Large intestine (tissue), 3 donors: ENCODE data around the gene CNEP1R1. TPM values are rescaled to one million over a fixed set of nuclear protein-coding genes. Genes with fewer than 3 reads are reported as not detected.
A peak's percentile ranks its signal among the peaks of the same experiment; 100 is the strongest.

ENCODE experiments used
- DNase-seq, 2 donors: peaks; one replicate each; pipeline versions ENCODE4 v3.0.0 to v3.0.0-alpha.2; 2013
- H3K27ac ChIP-seq: one replicate; pipeline ENCODE4 v1.5.1; 2013; ENCODE audit warnings: low read length
- H3K27me3 ChIP-seq: 2 replicates; pipeline ENCODE4 v1.6.1; 2013; ENCODE audit warnings: low read length; ENCODE audit not compliant: control insufficient read depth, insufficient read depth
- H3K36me3 ChIP-seq: 2 replicates; pipeline ENCODE4 v1.6.1; 2013; ENCODE audit warnings: low read length; ENCODE audit not compliant: control insufficient read depth, insufficient read depth
- H3K4me1 ChIP-seq: one replicate; pipeline ENCODE4 v1.6.1; 2013; ENCODE audit warnings: low read length; ENCODE audit not compliant: control insufficient read depth, insufficient read depth
- H3K4me3 ChIP-seq: one replicate; pipeline ENCODE4 v1.5.1; 2013; ENCODE audit warnings: low read length
- H3K9me3 ChIP-seq: one replicate; pipeline ENCODE4 v1.6.1; 2013; ENCODE audit warnings: mild to moderate bottlenecking, low read depth, low read length, moderate library complexity; ENCODE audit not compliant: control insufficient read depth
- WGBS: methylation state at CpG from one replicate; pipeline ENCODE4 v1.1.5; 2013; ENCODE audit warnings: low lambda C conversion rate; ENCODE audit not compliant: insufficient coverage; 5-methylcytosine and 5-hydroxymethylcytosine counted together
- polyA plus RNA-seq: library from polyadenylated mRNA; unstranded; fragments of 120-200 nt; gene quantifications from one replicate; pipeline ENCODE4 v1.2.1, GENCODE V29; 2013

Gene CNEP1R1
- polyA plus RNA-seq, 1 donor, result 25.3 TPM

GRCh38 chr16:50038286-50038685 lies 13.3 kb downstream of the CNEP1R1 start:
- peak overlapping the region; percentile 65 for H3K27ac ChIP-seq
- H3K4me3 ChIP-seq, result no peak overlapping the region
- H3K36me3 ChIP-seq, result peaks cover 17% of the 10 kb centered on the region
- H3K9me3 ChIP-seq, result no peaks in the 10 kb centered on the region
- H3K4me1 ChIP-seq, result peaks cover 18% of the 10 kb centered on the region
- no peaks in the 10 kb centered on the region for H3K27me3 ChIP-seq
- no peak for DNase-seq
- WGBS, result 100% methylated on average over 1 of the region's 4 CpGs

GRCh38 chr16:50038756-50039529 lies 13.9 kb downstream of the CNEP1R1 start:
- Histone ChIP-seq H3K36me3 (peaks cover 13% of the 10 kb centered on the region), H3K4me3 (no peak overlapping the region), H3K27ac (peak overlapping the region; percentile 65), H3K4me1 (peaks cover 18% of the 10 kb centered on the region), H3K9me3 (no peaks in the 10 kb centered on the region), H3K27me3 (no peaks in the 10 kb centered on the region)
- no CpG with 5 or more reads among the region's 5 CpGs for WGBS
- DNase-seq, result peak; percentile 44 to 68

- peaks cover 15% of the 10 kb centered on the region for H3K4me1 ChIP-seq
- no peaks in the 10 kb centered on the region for H3K9me3 ChIP-seq
- no peak overlapping the region for H3K27ac ChIP-seq
- H3K4me3 ChIP-seq, result no peak overlapping the region
- H3K27me3 ChIP-seq, result no peaks in the 10 kb centered on the region
- peaks cover 6% of the 10 kb centered on the region for H3K36me3 ChIP-seq
- DNase-seq, result no peak
- WGBS, result no CpG with 5 or more reads among the region's 8 CpGs
Measured at GRCh38 chr16:50040018-50040417, 15.0 kb downstream of the CNEP1R1 start.

GRCh38 chr16:50040710-50041109 lies 15.7 kb downstream of the CNEP1R1 start:
- no CpG with 5 or more reads among the region's 1 CpG for WGBS
- H3K4me3 ChIP-seq, result no peak overlapping the region
- peaks cover 15% of the 10 kb centered on the region for H3K4me1 ChIP-seq
- peaks cover 6% of the 10 kb centered on the region for H3K36me3 ChIP-seq
- no peaks in the 10 kb centered on the region for H3K9me3 ChIP-seq
- no peaks in the 10 kb centered on the region for H3K27me3 ChIP-seq
- H3K27ac ChIP-seq, result no peak overlapping the region
- DNase-seq, result no peak

- DNase-seq, result no peak
- H3K4me3 ChIP-seq, result no peak overlapping the region
- H3K27me3 ChIP-seq, result no peaks in the 10 kb centered on the region
- peaks cover 7% of the 10 kb centered on the region for H3K4me1 ChIP-seq
- no peaks in the 10 kb centered on the region for H3K36me3 ChIP-seq
- 83% methylated on average over 3 of the region's 5 CpGs for WGBS
- H3K27ac ChIP-seq, result no peak overlapping the region
- H3K9me3 ChIP-seq, result no peaks in the 10 kb centered on the region
Measured at GRCh38 chr16:50043358-50043757, 18.3 kb downstream of the CNEP1R1 start.

DNA sequence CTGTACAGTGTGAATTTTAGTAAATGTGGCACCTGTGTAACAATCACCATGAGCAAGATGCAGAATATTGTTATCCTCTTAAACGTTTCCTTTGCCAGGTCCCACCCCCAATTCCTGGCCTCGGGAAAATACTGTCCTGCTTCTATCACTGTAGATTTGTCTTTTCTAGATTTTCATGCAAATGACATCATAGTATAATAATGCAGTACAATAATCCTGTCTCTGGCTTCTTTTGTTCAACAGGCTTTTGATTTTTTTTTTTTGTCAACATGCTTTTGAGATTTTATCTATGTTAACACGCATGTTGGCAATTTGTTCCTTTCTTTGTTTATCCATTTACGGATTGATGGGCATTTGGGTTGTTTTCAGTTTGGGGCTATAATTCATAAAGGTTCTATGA lies 20.4 kb downstream of the CNEP1R1 start:
- WGBS, result 20% methylated on average over 1 of the region's 4 CpGs
- H3K4me3 ChIP-seq, result no peak overlapping the region
- H3K27me3 ChIP-seq, result no peaks in the 10 kb centered on the region
- DNase-seq, result no peak
- H3K27ac ChIP-seq, result no peak overlapping the region
- H3K9me3 ChIP-seq, result no peaks in the 10 kb centered on the region
- no peaks in the 10 kb centered on the region for H3K4me1 ChIP-seq
- H3K36me3 ChIP-seq, result no peaks in the 10 kb centered on the region

- 100% methylated on average over 1 of the region's 6 CpGs for WGBS
- H3K36me3 ChIP-seq, result no peaks in the 10 kb centered on the region
- no peak for DNase-seq
Measured at GRCh38 chr16:50046853-50047252, 21.8 kb downstream of the CNEP1R1 start.

DNA sequence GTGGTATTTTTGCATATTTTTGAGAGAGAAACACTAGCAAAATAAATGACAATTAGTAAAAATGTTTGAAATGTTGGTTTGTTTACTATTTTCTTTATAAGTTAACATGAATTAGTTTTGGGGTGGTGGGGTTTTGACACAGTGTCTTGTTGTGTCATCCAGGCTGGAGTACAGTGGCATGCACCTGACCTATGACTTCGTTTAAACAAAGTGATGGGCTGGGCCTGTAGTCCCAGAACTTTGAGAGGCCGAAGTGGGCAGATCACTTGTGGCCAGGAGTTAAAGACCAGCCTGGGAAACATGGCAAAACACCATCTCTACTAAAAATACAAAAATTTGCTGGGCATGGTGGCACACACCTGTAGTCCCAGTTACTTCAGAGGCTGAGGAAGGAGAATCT lies 22.8 kb downstream of the CNEP1R1 start:
- Histone ChIP-seq H3K36me3 (no peaks in the 10 kb centered on the region), H3K4me3 (no peak overlapping the region), H3K27me3 (no peaks in the 10 kb centered on the region), H3K4me1 (no peaks in the 10 kb centered on the region), H3K27ac (no peak overlapping the region), H3K9me3 (no peaks in the 10 kb centered on the region)
- no CpG with 5 or more reads among the region's 2 CpGs for WGBS
- DNase-seq, result no peak

More at GRCh38 chr16:50046853-50047252, 21.8 kb downstream of the CNEP1R1 start:
- H3K4me1 ChIP-seq, result no peaks in the 10 kb centered on the region
- no peak overlapping the region for H3K4me3 ChIP-seq
- no peak overlapping the region for H3K27ac ChIP-seq
- no peaks in the 10 kb centered on the region for H3K9me3 ChIP-seq
- no peaks in the 10 kb centered on the region for H3K27me3 ChIP-seq

GRCh38 chr16:50050802-50051201 lies 25.8 kb downstream of the CNEP1R1 start:
- Histone ChIP-seq H3K9me3 (no peaks in the 10 kb centered on the region), H3K36me3 (no peaks in the 10 kb centered on the region), H3K4me3 (no peak overlapping the region), H3K27ac (no peak overlapping the region), H3K4me1 (no peaks in the 10 kb centered on the region), H3K27me3 (no peaks in the 10 kb centered on the region)
- no peak for DNase-seq
- WGBS, result 55% methylated on average over 2 of the region's 2 CpGs

DNA sequence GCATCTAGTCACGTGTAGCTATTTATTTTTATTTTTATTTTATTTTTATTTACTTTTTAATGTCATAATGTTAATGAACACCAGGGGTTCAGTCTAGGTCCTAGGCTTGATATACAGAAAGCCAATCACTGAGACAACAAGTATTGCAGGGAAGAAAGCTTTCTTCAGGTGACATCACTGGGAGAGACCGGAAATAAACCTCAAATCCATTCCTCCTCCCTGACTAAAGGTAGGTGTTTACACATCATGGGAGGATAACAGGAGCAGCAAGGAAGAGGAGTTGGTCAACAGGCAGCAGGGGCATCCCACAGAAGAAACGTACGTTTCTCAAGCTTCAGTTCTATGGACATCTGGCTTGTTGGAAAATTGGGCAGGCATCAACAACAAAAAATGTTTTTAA lies 31.2 kb downstream of the CNEP1R1 start:
- no peaks in the 10 kb centered on the region for H3K4me1 ChIP-seq
- no peaks in the 10 kb centered on the region for H3K27me3 ChIP-seq
- no peak overlapping the region for H3K4me3 ChIP-seq
- H3K36me3 ChIP-seq, result no peaks in the 10 kb centered on the region
- 100% methylated on average over 2 of the region's 4 CpGs for WGBS
- DNase-seq, result no peak
- H3K27ac ChIP-seq, result no peak overlapping the region
- no peaks in the 10 kb centered on the region for H3K9me3 ChIP-seq
